Measurements from ENCODE around the gene SLC4A1. TPM values are rescaled to one million over a fixed set of nuclear protein-coding genes. Genes with fewer than 3 reads are reported as not detected.

SLC4A1 gene
- polyA plus RNA-seq, 4 donors, result 1.3 TPM; not detected in 3

DNA sequence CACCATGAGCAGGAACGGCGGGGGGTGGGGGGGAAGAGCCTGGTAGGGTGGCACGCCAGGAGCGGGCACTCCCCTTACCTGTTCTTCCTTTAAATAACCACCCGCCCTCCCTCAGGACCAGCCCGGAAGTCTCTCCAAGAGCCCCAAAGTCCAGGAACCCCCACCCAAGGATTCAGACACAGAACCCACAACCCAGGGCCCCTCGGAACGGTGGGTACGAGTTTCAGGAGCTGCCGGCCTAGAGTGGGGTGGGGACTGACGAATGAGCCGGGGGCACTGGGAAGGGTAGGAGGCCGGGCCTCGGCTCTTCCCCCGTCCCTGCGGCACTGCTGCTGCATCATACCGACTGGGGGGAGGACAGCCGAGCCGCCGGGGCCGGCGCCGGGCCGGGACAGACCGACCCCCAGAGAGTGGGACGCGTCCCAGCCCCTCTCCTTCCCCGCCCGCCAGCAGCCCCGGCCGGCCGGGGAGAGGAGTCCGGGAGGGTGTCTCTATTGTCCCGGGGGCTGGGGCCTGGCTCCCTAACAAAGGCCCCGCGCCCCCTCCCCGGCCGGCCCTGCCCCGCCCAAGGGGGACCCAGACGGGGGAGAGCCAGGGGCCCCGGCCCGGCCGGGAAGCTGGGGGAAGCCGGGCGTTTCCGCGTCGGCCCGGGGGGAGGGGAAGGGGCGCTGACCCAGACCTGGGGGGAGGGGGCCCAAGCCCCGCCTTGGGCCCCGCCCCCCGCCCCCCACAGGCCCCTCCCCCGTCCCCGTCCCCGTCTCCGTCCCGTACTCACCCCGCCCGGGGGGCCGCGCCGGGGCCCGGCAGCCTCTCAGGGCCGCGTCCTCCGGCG is 69.0 kb downstream of the SLC4A1 start:
- peaks cover 0 to 22% (median 3%) of the 10 kb centered on the region in 3 donors for H3K4me1 ChIP-seq (ENCODE audit: control insufficient read depth in 3 of 3, insufficient read depth in 2 of 3, low read depth in 1 of 3, low read length in 2 of 3)
- no peaks in the 10 kb centered on the region for H3K27me3 ChIP-seq (ENCODE audit: control insufficient read depth in 3 of 3, insufficient read depth in 3 of 3, low read length in 3 of 3)
- H3K27ac ChIP-seq (ENCODE audit: low read depth in 1 of 3, low read length in 2 of 3), result peak overlapping the region; percentile 92 to 96 (median 94)
- peaks cover 11 to 36% (median 19%) of the 10 kb centered on the region in 3 donors for H3K36me3 ChIP-seq (ENCODE audit: control insufficient read depth in 3 of 3, insufficient read depth in 2 of 3, low read depth in 1 of 3, low read length in 3 of 3)
- FAIRE-seq, result no peak
- DNase-seq, result peak; percentile 60 to 80
- WGBS, 3 donors, result 1% methylated on average over 25 to 61 of the region's 68 CpGs
- H3K9me3 ChIP-seq (ENCODE audit: control insufficient read depth in 2 of 2, insufficient read depth in 1 of 2, low read depth in 1 of 2, low read length in 1 of 2), result no peaks in the 10 kb centered on the region
- peak overlapping the region; percentile 75 to 96 (median 84) for H3K4me3 ChIP-seq (ENCODE audit: low read depth in 1 of 3, low read length in 3 of 3)

Other genes starting within 250 kb of the SLC4A1 start
- 10 to 100 TPM; 24.8 to 36.4 (median 28.2) TPM for gene LSM12, start 201.5 kb downstream of the SLC4A1 start, polyA plus RNA-seq
- gene G6PC3, start 197.4 kb downstream of the SLC4A1 start, polyA plus RNA-seq, result 10 to 100 TPM; 17.6 to 69.2 (median 39.3) TPM
- 10 to 100 TPM; 10.1 to 39.9 (median 17.3) TPM for gene HDAC5, start 144.5 kb downstream of the SLC4A1 start, polyA plus RNA-seq
- 1 to 10 TPM in 3 of 4 donors, not detected in 1; 1.4 to 3.0 (median 2.3) TPM for gene HROB, start 126.2 kb downstream of the SLC4A1 start, polyA plus RNA-seq
- 1 to 10 TPM in 1 of 4 donors, under 1 TPM in 1, not detected in 2; 0.15 to 2.5 TPM for gene ASB16, start 97.4 kb downstream of the SLC4A1 start, polyA plus RNA-seq
- 10 to 100 TPM; 28.7 to 40.2 (median 32.3) TPM for gene TMUB2, start 81.2 kb downstream of the SLC4A1 start, polyA plus RNA-seq
- gene ATXN7L3, start 68.3 kb downstream of the SLC4A1 start, polyA plus RNA-seq, result 10 to 100 TPM; 40.3 to 44.1 (median 43.1) TPM
- gene UBTF, start 48.5 kb downstream of the SLC4A1 start, polyA plus RNA-seq, result 10 to 100 TPM; 32.7 to 61.8 (median 38.2) TPM
- gene RUNDC3A, start 40.5 kb upstream of the SLC4A1 start, polyA plus RNA-seq, result 1 to 10 TPM; 1.1 to 6.8 (median 3.8) TPM
- gene SLC25A39, start 56.7 kb upstream of the SLC4A1 start, polyA plus RNA-seq, result 100 to 1,000 TPM in 3 of 4 donors, 10 to 100 TPM in 1; 95.0 to 165 (median 139) TPM
- gene GRN, start 77.2 kb upstream of the SLC4A1 start, polyA plus RNA-seq, result 100 to 1,000 TPM in 2 of 4 donors, 10 to 100 TPM in 2; 82.3 to 842 (median 111) TPM
- 1 to 10 TPM in 1 of 4 donors, under 1 TPM in 1, not detected in 2; 0.87 to 3.1 TPM for gene FAM171A2, start 95.7 kb upstream of the SLC4A1 start, polyA plus RNA-seq
- gene ITGA2B, start 121.5 kb upstream of the SLC4A1 start, polyA plus RNA-seq, result under 1 TPM in 3 of 4 donors, not detected in 1; 0.27 to 0.59 (median 0.31) TPM
- gene GPATCH8, start 235.3 kb upstream of the SLC4A1 start, polyA plus RNA-seq, result 10 to 100 TPM in 2 of 4 donors, 1 to 10 TPM in 2; 7.3 to 29.6 (median 10.7) TPM